Stimulated activated CD4-positive, alpha-beta T cell treated with anti-CD3 and anti-CD28 coated beads, Interleukin-12 subunit alpha, Interleukin-12 subunit beta, amount 100 ng/mL, for 4 hours (primary cell): ENCODE measurements around the gene DNMT3A.

Experiments
- DNase-seq: peaks from one replicate; pipeline ENCODE4 v3.0.0-alpha.2; 2020

Gene DNMT3A

DNA sequence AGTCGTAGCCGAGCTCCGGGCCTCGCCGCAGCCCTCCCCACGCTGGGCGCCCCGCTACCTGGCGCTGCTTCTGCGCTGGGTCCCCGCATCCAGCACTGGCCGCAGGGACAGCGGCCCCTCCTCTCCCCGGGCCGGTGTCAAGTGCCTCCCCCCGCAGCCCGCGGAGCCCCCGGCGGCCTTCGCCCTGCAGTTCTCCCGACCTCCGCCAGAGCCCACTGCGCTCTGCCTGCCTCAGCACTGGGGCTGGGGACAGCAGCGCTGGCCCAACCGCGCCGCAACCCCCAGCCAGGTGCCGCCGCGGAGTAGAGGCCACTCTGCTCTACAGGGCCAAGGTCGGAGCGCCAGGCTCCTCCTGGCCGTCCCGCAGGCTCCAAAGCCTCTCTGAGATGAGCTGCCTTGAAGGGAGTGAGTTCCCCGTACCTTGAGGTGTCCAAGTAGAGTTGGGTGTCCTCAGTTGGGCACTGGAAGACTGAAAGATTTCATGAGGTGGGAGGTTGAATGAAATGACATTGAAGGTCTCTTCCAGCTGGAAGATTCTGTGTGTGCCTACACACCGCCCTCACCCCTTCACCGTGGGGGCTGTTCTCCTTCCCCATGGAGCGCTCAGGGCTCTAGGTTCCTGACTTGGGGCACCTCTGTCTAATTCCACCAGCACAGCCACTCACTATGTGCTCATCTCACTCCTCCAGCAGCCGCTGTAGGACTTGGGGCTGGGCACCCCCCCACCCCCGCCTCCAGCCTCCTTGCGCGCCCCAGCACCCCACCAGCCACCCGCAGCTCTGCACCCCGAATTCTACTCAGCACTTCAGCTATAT lies 854 bp upstream of the DNMT3A start:
- peak; percentile 75 for DNase-seq

DNA sequence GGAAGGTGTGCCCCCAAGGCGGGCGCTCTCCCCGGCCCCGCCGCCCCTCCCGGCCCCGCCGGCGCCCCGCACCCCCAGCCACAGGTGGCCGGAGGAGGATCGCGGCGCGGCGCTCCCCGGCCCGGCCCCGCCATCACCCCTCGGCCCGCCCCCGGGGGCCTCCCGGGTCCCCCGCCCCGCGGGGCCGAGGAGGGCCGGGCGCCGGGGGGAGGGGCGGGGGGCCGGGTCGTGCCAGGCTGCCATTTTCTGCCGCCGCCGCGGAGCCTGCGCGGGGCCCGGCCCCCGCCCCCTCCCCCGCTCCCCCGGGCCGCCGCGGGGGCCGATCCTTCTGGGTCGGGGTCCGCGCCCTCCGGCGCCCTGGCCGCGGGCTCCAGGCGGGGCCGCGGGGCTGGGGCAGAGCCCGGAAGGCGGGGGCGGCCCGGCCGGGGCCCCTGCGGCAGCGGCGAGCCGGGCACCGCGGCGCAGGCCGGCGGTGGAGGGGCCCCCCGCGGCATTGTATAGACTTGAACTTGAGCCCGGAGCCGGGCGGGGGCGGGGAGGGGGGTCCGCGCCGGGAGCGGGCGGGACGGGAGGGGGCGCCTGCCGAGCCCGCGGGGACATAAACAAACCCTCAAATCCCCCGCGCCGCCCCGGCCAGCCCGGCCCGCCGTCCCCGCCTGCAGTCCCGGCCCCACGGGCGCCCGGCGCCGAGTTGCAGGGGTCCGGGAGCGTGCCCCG lies 556 bp downstream of the DNMT3A start:
- DNase-seq = peak; percentile 43

DNA sequence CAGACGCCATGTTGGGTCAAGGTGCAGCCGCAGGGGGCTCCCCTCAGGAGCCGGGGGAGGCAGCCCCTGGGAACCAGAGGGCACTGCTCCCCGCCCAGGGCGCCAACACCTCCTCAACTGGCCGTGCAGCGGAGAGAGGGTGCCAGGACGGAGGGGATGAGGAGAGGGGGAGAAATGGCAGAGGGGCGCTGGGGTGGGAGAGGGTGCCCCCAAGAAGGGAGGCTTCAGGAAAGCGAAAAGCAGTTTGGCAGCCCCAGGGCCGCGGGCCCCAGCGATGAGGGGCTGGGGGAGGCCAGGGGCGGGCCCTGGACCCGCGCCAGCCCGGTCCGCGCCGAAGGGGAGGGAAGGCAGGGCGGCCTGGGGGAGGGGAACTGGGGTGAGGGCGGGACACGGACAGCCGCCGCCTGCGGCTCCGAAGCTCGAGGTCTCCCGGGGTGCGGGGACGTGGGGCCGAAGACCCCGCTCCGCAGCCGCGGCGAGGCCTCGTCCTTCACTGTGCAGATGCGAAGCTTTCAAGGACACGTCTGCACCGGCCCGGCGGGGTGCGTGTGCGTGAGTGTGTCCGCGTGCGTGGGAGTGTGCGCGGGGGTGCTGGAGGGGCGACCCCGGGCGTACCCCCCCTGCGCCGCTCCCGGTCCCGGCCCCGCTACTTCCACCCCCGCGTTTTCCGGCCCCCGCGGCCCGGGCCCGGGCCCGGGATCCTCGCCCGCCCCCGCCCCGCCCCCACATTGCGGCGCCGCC lies 1.4 kb downstream of the DNMT3A start:
- no peak for DNase-seq

DNA sequence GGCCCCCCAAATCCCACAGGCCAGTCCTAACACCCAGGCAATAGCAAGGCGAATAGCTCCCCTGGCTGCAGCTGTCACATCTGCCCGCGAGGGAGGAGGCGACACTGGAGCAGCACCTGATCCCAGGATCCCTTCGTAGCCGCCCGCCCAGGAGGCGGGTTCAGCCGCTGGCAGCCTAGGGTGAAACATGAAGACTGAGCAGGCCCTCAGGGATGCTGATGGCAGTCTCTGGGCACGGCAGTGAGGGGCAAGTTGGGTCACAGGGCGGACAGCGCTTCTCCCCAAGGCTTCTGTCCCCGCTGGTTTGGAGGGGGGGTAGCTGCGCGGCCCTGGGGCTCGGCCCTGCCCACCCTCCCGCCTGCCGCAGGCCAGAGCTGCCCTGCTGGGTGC lies 1.9 kb downstream of the DNMT3A start:
- no peak for DNase-seq

DNA sequence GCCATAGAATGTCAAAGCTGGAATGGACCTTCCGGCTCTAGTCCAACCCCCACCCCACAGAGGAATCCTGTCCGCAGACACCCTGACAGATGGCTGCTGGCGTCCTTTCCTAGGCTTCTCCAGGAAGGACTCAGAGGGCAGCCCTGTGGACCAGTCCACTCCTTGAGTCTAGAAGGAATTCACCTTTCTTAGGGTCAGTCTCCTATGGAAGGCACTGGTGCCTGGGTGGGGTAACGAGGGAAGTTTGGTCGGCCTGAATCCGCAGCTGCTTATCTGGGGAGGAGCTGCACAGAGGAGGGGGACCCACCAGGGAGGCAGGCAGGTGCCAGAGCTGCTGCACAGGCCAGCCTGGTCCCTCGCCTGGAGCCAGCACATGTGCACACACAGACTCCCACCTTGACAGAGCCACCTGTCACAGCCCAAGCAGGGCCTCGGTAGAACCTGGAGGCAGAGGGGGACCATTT lies 2.5 kb downstream of the DNMT3A start:
- no peak for DNase-seq

DNA sequence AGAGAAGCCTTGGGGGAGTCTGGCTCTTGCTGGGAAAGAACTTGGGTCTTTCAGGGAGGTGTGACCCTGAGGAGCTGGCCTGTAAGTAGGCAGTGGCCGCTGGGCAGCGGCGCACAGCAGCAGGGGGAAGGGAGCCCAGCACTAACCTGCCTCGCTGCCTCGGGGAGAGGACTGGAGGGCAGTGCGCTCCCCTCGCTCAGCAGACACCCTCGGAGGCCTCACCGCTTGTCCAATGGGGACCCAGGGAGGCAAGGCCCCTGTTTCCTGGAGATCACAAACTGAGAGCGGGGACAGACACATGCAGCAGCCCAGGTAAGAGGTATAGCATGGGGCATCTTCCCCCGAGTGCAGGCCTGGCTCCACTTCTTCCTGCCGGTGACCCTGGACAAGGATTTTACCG lies 3.3 kb downstream of the DNMT3A start:
- no peak for DNase-seq

DNA sequence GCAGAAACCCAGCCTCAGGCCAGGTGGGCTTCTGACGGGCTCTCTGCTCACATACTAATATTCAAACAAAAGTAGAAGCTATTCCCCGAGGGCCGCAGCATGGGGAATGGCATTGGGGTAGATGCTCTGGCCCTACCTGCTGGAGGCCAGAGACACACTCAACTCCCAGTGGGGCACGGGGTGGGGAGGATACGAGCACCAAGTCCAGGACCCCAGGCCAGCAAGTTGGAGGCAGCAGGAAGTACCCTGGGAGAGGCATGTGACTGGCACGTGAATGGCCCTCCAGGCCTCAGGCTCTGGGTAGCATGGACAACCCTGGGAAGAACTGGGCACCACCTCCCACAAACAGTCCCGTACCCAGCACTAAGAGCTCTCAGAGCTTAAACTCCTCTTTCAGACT lies 3.8 kb downstream of the DNMT3A start:
- no peak for DNase-seq

DNA sequence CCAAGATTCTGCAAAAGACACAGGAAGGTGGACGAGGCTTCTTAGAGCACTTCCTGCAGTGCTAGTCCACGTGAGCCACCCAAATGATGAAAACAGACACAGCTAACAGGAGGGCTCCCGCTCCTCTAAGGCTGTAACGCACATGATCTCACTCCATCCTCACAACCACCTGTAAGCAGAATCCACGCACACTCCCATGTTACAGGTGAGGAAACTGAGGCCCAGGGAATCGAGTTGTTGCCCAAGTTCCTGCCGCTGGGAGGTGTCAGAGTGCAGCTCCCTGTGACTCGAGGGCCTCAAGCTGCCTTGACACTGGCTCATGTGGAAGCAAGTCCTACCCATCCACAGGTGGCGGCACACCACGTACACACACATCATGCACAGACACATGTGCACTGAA lies 4.4 kb downstream of the DNMT3A start:
- DNase-seq = no peak

DNA sequence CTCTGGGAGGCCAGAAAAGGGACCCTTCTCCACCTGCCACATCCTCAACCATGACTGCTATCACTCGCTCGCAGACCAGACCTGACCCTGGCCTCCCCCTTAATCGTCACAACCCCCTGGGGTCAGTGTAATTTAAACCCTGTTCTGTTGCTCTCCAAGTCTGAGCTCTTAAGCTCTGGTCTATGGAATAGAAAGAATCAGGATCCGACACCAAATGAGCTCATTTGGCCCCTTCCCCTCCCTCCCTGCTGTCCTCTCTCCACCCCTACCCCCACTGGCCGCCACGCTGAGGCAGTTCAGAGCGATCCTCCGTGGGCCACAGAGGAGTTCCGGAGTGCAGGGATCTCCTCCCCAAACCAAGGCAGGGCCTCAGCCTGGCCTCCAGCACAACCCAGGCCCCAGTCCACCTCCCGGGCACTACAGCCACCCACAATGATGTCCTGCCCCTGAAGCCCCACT lies 5.3 kb downstream of the DNMT3A start:
- DNase-seq = no peak

DNA sequence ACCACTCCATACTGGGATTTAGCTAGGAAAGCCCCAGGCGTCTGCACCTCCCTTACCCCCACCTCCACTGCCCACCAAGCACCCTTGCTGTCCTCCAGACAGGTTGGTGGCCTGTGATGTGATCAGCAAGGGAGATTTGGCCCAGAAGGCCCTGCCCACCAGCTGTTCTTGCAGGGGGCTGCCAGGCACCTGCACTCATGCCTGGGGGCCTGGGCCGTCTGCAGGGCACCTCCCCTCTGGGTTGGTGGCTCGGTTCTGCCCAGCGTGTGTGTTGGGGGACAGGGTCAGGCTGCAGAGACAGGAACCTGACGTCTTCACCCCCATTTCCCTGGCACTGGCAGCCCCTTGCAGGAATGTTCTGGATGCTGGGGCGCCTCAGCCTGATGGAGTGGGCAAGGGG lies 5.8 kb downstream of the DNMT3A start:
- DNase-seq = no peak

DNA sequence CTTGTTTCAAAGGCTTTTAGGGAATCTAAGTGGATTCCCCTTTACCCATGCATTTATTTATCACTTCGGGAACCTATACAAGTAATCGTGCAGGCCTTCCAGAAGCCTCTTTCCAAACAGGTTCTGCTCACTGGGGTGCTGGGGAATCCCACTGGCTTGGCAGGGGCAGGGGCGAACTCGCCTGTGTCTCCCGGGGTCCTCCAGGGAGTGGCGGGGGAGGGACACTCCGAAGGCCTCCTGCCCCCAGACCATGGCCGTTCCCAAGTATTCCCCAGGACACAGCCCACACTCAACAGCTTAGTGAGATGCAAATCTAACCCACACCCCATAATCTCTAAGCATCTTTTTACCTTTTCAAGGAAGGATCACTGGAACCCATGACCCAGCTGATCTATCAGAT lies 6.5 kb downstream of the DNMT3A start:
- DNase-seq = no peak

DNA sequence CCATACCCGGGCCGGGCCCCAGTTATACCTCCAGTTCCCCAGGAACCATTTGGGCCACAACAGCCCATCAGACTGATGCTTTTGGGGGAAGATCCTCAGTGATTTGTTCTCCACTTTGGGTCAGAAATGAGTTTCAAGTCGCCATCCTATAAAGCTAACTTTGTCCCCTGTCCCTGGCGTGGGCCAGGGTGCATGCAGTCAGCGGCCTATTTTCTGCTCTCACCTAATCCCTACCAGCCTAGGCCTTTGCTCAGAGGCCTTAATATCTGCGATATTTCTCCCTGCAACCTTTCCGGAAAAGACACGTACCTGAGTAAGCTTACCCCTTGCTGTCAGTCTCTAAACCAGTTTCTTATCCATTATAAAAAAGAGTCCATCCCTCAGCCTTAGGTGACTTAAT lies 7.2 kb downstream of the DNMT3A start:
- DNase-seq = no peak

DNA sequence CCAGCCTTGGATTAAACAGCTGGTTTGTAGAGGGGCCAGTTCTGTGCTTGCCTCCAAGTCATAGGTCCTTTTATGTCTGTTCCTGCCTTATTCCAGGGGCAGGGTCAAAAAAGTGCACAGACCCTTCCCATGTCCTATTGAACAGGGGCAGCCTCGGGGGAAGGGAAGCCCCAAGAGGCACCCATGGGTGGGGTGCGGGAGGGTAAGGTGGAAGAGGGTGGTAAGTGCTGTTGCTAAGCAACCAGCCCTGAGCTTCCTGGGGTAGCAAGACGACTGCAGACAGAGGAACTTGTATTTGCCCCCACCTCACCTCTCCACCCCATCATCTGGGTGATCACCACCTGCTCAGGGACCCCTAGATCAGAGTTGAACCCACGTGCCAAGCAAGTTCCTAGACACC lies 7.7 kb downstream of the DNMT3A start:
- DNase-seq = no peak

DNA sequence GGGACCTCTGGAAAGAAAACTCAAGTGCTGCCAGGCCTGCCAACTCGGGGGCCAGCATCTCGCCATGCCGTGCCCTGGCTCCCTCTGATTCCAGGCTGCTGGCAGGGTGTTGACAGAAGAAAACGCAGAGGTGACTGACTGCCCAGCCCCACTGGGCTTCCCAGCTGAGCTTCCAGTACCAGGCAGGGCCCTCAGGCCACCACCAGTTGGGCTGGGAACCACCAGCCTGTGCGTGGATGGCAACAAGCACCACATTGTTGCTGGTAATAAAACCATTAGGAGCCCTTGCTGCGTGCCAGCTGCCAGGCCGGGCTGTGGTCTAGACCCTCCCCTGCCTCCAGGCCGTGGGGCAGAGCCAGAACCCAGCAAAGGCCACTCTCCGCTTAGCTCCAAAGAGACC lies 9.2 kb downstream of the DNMT3A start:
- DNase-seq = no peak

DNA sequence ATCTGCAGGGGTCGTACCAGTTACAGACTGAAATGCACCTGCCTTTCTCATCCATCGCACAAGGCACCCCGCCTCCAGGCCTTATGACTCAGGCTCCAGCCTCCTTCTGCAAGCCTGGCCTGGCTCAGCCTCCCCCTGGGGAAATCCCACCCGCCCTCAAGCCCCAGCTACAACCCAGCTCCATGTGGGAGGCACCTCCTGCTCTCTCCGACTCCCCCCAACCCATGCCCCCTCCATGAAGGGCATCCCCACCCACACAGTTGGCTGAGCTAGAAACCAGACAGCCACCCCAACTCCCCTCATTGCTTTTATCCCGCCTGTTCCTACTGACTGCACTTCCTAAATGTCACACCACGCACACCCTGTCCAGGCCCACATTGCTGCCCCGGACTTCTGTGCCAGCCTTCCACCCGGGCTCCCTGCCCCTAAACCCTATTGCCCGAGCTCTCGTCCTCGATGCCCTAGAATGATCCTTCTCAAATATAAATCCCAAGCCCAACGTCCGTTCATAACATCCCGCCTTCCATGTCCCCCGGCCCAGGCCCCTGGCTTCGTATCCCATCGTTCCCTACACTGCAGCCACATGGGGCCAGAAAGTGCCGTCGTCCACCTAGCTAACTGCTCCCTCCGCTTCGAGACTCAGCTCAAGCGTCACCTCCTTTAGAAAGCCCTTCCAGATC lies 9.9 kb downstream of the DNMT3A start:
- peak; percentile 69 for DNase-seq

DNA sequence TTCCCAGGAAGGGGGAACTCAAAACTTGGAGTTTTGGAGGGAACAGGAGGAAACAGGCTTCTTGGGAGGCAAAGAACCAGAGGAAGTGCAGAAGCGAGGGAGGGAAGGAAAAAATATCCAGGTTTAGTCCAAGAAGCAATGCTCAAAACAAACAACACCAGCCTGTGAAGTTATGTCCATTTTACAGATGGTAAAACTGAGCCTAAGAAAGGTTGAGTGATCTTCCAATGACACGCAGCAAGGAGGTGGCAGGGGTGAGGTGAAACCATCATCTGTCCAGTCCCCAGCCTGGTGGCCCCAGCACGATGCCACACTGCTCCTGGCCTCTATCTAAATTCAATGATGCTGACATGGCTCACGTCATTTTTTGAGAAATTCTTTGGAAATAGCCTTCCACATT lies 10.8 kb downstream of the DNMT3A start:
- DNase-seq = no peak

DNA sequence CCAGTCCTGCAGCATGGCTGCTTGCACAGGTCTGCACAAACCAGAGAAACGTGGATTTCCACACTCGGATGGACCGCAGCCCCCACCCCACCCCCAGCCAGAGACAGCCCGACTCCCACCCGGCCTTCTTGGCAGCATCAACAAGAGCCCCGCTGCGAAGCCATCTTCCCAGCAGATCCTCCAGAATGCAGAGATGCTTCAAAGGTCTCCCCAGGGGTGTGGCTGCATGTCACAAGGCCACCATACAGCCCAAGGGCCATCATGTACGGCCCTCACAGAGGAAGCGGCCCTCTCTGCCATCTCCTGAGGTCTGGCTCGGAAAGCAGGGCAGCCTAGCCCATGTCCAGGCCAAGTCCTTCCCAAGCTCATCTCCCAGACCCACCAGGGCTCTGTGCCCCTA lies 11.5 kb downstream of the DNMT3A start:
- DNase-seq = no peak

DNA sequence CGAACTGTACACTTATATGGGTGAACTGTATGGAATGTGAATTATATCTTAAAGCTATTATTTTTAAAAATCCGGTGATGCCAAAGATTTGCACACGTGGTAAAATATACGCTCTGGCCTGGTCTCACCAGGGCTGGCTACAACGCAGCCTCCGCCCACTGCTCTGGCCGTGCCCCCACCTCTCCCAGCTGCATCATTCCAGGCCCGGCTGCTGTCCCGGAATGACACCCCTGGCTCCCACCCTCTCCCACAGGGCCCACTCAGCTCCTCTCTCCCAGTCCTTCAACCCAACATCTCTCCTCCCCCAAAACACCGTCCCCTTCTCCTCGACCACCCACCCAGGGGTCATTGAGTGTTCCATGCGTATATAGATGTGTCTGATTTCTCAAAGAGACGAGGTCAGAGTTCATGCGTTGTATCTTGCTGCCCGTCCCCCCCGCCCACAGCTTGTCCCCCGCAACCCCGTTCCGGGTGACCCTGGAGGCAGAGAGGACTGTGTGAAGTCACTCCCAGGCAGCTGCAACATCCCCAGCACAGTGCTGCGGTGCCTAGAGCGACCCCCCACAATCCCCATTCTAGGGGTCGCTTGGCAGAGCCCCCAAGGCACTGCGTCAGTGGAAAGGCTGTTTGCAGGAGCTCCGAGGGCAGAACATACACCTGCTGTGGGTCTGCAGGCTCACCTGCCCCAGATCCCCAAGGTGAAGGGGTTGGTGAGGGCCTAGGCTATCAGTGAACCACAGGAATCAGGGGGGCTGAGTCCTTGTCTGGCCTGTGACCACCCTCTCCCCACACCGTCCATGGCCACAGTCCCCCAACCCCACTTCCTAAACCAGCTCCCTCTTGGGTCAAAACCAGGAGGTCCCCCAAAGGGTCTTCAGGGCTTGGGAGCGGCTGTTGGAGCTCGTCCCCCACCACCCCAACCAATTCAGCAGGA lies 13.3 kb downstream of the DNMT3A start:
- DNase-seq = no peak

DNA sequence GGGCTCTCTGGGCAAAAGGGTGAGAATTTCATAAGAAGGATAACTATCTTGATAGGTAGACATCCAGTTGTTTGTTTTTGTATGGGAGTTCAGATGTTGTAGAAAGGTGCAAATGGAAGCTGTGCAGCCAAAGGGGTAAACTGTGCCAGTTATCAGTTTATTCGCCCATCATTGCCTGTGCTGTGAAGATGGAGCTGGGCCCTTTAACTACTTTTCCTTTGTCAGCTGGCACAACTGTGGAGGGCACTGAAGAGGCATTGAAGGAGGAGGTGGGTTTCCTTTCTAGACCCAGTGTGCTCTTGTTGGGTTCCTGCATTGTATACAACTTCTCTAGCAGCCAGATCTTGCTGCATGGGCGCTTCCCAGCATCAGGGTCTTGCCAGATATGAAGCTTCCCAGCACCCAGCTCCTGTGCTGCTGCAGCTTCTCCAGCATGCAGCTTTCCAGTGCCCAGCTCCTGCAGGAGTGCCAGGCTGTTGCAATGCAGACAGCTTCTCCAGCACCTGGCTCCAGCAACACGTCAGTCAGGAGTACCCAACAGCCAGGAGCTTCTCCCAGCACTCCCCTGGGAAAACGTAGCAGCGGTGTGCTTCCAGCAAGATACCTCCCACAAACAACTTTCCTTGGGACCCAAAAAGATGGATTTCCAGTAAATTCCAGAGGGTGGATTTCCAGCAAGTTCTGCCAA lies 15.3 kb downstream of the DNMT3A start:
- DNase-seq = no peak

DNA sequence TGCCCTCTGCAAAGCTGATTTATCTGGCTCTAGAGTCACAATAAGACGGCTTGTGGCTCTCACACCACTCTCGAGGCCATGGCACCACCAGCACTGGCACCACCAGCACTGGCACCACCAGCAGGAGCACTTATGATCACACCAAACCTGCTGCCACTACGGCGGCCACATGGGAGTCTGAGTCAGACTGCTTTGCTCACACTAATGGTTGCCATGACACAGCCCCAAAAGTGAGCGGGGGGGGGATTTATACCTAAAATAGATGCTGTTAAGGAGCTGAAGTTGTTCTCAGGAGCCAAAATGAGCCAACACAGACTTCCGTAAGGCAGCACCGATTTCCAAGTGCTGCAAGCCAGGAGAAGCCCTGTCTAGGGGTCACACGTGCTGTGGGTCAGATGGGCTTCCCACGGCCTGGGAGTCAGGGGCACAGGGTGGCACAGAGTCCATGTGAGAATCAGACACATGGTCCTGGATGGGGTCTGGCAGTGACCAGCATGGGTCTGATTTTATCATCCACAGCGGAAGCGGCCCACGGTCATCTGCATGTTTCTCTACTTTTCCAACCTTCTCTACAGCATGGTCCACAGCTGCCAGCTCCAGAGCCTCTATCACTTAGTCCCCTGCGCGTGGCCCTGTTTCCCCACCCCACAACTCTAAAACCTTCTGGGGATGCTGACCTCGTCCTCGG lies 16.7 kb downstream of the DNMT3A start:
- DNase-seq = no peak

DNA sequence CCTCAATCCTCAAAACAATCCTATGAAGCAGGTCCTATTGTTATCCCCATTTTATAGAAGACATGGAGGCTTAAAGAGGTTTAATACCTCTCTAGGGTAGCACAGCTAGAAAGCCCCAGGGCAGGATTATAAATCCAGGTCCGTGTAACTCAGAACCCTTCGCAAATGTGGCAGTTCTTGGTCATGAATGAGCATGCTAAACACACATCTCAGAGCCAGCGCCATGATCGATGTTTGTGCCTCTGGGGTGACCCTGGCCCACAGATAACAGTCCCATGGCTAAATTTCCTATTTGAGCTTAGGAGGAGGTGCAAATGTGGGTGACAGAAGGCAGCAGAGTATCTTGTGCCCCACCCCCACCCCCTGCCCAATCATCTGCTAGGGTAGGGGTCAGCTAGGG lies 17.5 kb downstream of the DNMT3A start:
- DNase-seq = no peak
